Dendritic cell treated with granulocyte-macrophage colony-stimulating factor and Interleukin-4, amounts not matched to agents 40 ng/mL and 50 ng/mL, for 4 days (primary cell): ENCODE data around the gene ANXA9.

Experiments
- H3K27ac Mint-ChIP-seq: one replicate; pipeline ENCODE4 v1.8.0; 2022; ENCODE audit warnings: mild to moderate bottlenecking, mixed read lengths
- H3K27me3 Mint-ChIP-seq: one replicate; pipeline ENCODE4 v1.8.0; 2022; ENCODE audit warnings: mild to moderate bottlenecking, mixed read lengths
- H3K36me3 Mint-ChIP-seq: one replicate; pipeline ENCODE4 v1.8.0; 2022; ENCODE audit warnings: low read depth, mixed read lengths
- H3K4me1 Mint-ChIP-seq: one replicate; pipeline ENCODE4 v1.8.0; 2022; ENCODE audit warnings: low read depth, mixed read lengths
- H3K4me3 Mint-ChIP-seq: one replicate; pipeline ENCODE4 v1.8.0; 2022; ENCODE audit warnings: mild to moderate bottlenecking, moderate library complexity, mixed read lengths
- H3K9me3 Mint-ChIP-seq: one replicate; pipeline ENCODE4 v1.8.0; 2022; ENCODE audit warnings: mixed read lengths
- intact Hi-C: fragments of 100-400 bp; cut with micrococcal nuclease; formaldehyde crosslinking; loops from one replicate; pipeline ENCODE4 v1.15.0; 2022

Gene ANXA9

DNA sequence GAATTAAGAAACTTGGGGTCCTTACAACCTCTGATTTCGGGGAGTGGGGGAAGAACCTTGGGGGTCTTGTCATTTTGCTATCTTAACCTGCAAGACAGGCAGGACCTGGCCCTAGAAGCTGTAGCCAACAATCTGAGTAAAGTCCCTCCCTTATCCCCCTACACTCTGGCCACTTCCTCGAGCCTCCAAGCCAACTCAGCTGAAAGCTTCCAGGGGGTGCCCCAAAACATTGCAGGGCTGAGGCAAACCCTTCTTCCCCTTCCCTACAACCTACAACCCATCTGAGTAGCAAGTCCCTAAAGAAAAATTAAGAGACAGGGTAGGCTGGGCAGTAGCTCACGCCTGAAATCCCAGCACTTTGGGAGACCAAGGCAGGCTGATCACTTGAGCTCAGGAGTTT, 12.5 kb upstream of the ANXA9 start:
- Mint-ChIP-seq H3K27ac (no peak overlapping the region), H3K36me3 (peaks cover 71% of the 10 kb centered on the region), H3K4me3 (no peak overlapping the region), H3K9me3 (no peaks in the 10 kb centered on the region), H3K27me3 (no peaks in the 10 kb centered on the region), H3K4me1 (peaks cover 56% of the 10 kb centered on the region)
- intact Hi-C loops = loop anchor here (10.0 kb wide), 2 partner anchors 205 to 605 kb away; partner anchors contain the start of genes CTSS and RPRD2

GRCh38 chr1:150970808-150971582, 11.1 kb upstream of the ANXA9 start:
- H3K9me3 Mint-ChIP-seq = no peaks in the 10 kb centered on the region
- H3K27ac Mint-ChIP-seq = peak overlapping the region; percentile 82
- H3K4me3 Mint-ChIP-seq = peak overlapping the region; percentile 85
- H3K27me3 Mint-ChIP-seq = no peaks in the 10 kb centered on the region
- peaks cover 57% of the 10 kb centered on the region for H3K36me3 Mint-ChIP-seq
- intact Hi-C loops = loop anchor here (10.0 kb wide), 2 partner anchors 206 to 606 kb away; partner anchors contain the start of genes CTSS and RPRD2
- peaks cover 61% of the 10 kb centered on the region for H3K4me1 Mint-ChIP-seq

- peak overlapping the region; percentile 82 for H3K27ac Mint-ChIP-seq
- H3K4me1 Mint-ChIP-seq = peaks cover 69% of the 10 kb centered on the region
- peak overlapping the region; percentile 85 for H3K4me3 Mint-ChIP-seq
- H3K9me3 Mint-ChIP-seq = no peaks in the 10 kb centered on the region
- intact Hi-C loops = loop anchor here (10.0 kb wide), 2 partner anchors 207 to 607 kb away; partner anchors contain the start of genes CTSS and RPRD2
- no peaks in the 10 kb centered on the region for H3K27me3 Mint-ChIP-seq
- peaks cover 49% of the 10 kb centered on the region for H3K36me3 Mint-ChIP-seq
Observed at GRCh38 chr1:150971583-150972416, 10.3 kb upstream of the ANXA9 start.

GRCh38 chr1:150972417-150972940, 9.6 kb upstream of the ANXA9 start:
- peak overlapping the region; percentile 82 for H3K27ac Mint-ChIP-seq
- H3K36me3 Mint-ChIP-seq = peaks cover 42% of the 10 kb centered on the region
- intact Hi-C loops = loop anchor here (10.0 kb wide), 2 partner anchors 208 to 608 kb away; partner anchors contain the start of genes CTSS and RPRD2
- H3K27me3 Mint-ChIP-seq = no peaks in the 10 kb centered on the region
- H3K9me3 Mint-ChIP-seq = no peaks in the 10 kb centered on the region
- peaks cover 76% of the 10 kb centered on the region for H3K4me1 Mint-ChIP-seq
- peak overlapping the region; percentile 85 for H3K4me3 Mint-ChIP-seq

DNA sequence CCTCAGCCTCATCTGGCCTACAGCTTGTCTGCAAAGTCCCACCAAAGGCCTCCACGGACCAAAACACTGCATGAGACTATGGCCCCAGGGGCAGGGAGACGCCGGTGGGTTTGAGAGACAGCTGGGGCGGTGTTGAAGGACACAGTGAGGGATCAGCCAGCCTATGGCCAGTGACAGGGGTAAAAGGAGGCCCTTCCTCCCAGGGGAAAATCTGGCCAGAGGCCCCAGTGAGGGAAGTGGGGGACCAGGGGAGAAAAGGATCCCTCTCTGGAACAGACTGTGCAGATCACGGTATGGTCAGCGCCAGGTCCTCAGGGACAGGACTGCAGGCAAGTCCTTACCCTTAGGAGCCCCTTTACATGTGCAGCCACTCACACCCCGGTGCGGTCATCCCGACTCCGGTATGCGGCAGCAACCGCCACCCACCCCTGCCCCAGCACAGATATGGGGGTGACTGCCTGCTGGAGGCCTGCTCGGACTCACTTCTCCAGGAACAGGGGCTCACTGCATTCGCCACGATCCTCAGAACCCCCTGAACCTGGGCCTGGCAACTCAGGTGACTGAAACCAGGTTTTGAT, 8.7 kb upstream of the ANXA9 start:
- Mint-ChIP-seq H3K4me3 (peak overlapping the region; percentile 85), H3K9me3 (no peaks in the 10 kb centered on the region), H3K27me3 (no peaks in the 10 kb centered on the region), H3K36me3 (peaks cover 34% of the 10 kb centered on the region), H3K4me1 (peaks cover 76% of the 10 kb centered on the region), H3K27ac (peak overlapping the region; percentile 82)
- intact Hi-C loops = loop anchor here (10.0 kb wide), 2 partner anchors 209 to 609 kb away; partner anchors contain the start of genes CTSS and RPRD2

DNA sequence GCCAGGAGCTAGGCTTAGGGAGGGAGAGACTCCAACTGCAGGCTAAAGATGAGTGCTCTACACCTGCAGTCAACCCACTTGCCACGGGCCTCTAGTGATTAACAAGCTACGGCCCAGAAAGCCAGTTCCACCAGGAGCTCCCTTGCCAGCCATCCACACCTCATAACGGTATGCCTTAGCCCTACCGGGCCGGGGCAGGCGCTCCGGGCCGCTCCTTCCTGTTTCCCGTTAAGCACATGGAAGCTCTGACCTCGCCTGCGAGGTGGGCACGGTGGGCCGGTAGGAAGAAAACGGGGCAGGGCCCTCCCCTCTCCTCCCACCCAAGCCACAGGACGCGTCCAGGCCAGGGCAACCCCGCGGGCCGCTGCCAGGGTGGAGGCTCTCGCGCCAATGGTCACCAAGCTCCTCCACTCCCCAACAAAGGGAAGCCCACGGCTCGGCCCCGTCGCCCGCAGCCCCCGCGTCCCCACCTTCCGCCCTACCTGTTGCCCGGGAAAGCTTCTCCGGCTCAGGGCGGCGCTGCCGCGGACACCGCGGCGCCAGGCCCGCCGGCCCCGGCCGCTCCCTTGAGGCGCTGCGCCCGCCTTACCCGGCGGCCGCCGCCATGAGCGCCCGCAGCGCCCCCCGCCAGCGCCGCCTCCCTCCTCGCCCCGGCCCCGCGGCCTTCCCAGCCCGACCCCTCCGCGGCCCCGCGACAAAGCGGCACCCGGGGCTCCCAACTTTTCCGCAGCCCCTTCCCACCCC, 8.1 kb upstream of the ANXA9 start:
- Mint-ChIP-seq H3K4me3 (peak overlapping the region; percentile 85), H3K36me3 (peaks cover 27% of the 10 kb centered on the region), H3K4me1 (peaks cover 79% of the 10 kb centered on the region), H3K9me3 (no peaks in the 10 kb centered on the region), H3K27me3 (no peaks in the 10 kb centered on the region), H3K27ac (peak overlapping the region; percentile 82)
- intact Hi-C loops = loop anchor here (10.0 kb wide), 2 partner anchors 209 to 609 kb away; partner anchors contain the start of genes CTSS and RPRD2

DNA sequence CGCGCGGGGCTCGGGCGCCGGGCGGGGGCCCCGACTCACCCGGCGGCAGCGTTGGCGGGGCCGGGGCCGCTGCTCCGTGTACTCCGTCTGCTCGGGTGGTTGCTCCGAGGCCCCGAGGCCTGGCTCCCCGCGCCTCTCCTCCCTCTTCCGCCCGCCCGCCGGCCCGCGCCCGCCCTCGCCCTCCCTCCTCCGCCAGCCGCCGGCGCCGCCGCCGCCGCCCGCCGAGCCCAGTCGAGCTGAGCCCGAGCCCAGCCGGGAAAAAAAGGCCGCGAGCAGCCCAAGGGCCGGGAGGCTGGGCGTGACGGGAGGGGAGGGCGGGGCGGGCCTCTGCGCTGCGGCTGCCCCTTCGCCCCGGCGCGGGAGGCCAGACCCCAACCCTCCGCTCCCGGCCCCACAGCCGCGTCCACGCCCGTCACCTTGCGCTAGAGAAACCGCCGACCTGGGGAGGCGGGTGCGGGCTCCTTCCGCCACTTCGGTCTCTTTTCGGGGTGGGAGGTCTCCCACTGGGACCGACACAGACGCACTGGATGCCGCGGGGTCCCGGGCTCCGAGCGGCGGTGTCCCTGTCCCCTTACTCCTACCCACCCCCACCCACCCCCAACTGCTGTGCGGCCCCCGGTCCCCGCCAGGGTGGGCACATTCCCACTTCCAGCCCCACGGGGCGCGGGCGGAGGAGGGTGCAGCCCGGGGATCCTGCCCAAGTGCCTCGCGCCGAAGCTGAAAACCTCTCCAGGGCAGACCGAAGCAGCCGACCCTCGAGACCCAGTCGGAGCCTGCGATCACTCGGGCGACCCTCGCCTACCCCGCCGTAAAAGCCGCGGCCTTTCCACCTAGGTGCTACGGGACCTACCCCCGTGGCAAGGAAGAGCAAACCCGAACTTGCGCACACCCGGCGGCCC, 7.3 kb upstream of the ANXA9 start, which contains the start of gene CERS2:
TSS of gene CERS2 (minus strand) at position 256 of the 899 bp plus-strand sequence. CDS start 5,745 bp downstream, outside the sequence.
- intact Hi-C loops = loop anchor here (10.0 kb wide), 2 partner anchors 210 to 610 kb away; partner anchors contain the start of genes CTSS and RPRD2
- Mint-ChIP-seq H3K4me1 (peaks cover 81% of the 10 kb centered on the region), H3K27me3 (no peaks in the 10 kb centered on the region), H3K9me3 (no peaks in the 10 kb centered on the region), H3K4me3 (peak within 1 kb of the TSS; percentile 85), H3K27ac (peak within 1 kb of the TSS; percentile 82), H3K36me3 (peaks cover 22% of the 10 kb centered on the region)

DNA sequence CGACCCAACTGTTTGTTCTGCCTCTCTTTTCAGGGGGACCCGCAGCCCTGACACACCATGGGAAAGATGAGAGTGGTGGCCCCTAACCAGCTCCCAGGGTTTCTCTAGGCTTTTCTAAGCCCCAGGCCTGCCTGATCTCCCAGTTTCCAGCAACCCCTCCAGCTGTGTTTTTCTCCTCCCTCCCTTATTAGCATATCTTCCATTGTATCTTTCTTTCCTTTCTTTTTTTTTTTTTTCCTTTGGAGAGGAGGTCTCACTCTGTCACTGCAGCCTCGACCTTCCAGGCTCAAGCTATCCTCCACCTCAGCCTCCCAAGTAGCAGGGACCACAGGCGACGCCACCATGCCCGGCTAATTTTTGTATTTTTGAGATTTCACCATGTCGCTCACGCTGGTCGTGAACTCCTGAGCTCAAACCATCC, 5.7 kb upstream of the ANXA9 start:
- intact Hi-C loops = loop anchor here (10.0 kb wide), 2 partner anchors 212 to 612 kb away; partner anchors contain the start of genes CTSS and RPRD2
- Mint-ChIP-seq H3K27ac (peak overlapping the region; percentile 97), H3K4me1 (peaks cover 65% of the 10 kb centered on the region), H3K36me3 (peaks cover 14% of the 10 kb centered on the region), H3K27me3 (no peaks in the 10 kb centered on the region), H3K4me3 (peak overlapping the region; percentile 81), H3K9me3 (no peaks in the 10 kb centered on the region)

DNA sequence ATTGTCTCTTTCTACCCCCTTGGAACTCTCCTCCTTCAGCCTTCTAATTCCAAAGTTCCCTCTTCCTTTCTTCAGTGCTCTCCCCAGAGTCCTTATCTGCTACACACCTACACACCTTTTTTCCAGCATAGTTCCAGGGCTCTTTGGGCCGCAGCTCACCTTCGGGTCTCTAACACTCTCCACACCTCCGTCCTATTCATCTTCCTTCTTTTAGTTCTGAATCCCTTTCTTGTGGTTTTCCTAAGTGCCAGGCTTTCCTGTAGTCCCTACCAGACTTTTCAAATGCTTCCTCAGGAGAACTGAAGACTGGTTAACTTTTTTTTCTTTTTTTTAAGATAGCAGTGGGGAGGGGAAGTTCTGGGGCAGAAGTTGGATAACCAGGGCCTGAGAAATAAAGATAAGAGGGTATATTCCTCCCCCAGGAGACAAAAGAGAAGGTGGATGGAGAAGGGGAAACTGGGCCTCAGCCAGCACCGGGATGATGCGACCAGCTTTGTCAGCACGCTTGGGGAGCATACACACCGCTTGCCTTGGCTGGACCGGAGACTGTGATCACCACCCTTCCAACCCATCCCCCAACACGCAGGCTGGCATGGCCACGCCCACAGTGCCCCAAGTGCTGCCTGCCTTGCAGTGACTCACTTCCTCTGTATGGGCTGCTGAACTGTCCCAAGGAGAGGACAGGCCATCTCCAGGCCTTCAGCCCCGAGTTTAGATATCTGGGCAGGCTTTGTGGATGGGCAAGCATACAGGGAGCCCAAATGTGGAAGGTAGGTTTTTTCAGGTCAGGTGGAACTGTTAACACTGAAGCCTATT, 5.0 kb upstream of the ANXA9 start:
- H3K36me3 Mint-ChIP-seq = peaks cover 10% of the 10 kb centered on the region
- H3K4me1 Mint-ChIP-seq = peaks cover 65% of the 10 kb centered on the region
- H3K27me3 Mint-ChIP-seq = no peaks in the 10 kb centered on the region
- H3K4me3 Mint-ChIP-seq = peak overlapping the region; percentile 81
- H3K27ac Mint-ChIP-seq = peak overlapping the region; percentile 97
- intact Hi-C loops = loop anchor here (10.0 kb wide), 2 partner anchors 212 to 612 kb away; partner anchors contain the start of genes CTSS and RPRD2
- no peaks in the 10 kb centered on the region for H3K9me3 Mint-ChIP-seq

GRCh38 chr1:150979092-150980056, 2.7 kb upstream of the ANXA9 start:
- intact Hi-C loops = loop anchor here (10.0 kb wide), 2 partner anchors 215 to 615 kb away; partner anchors contain the start of genes CTSS and RPRD2
- H3K27ac Mint-ChIP-seq = peak overlapping the region; percentile 97

More at GRCh38 chr1:150979092-150980056, 2.7 kb upstream of the ANXA9 start:
- peaks cover 49% of the 10 kb centered on the region for H3K4me1 Mint-ChIP-seq
- no peaks in the 10 kb centered on the region for H3K27me3 Mint-ChIP-seq
- peaks cover 7% of the 10 kb centered on the region for H3K36me3 Mint-ChIP-seq
- H3K9me3 Mint-ChIP-seq = no peaks in the 10 kb centered on the region
- peak overlapping the region; percentile 69 for H3K4me3 Mint-ChIP-seq
